ENCODE data around the gene MCRIP1. TPM values are rescaled to one million over a fixed set of nuclear protein-coding genes. Genes with fewer than 3 reads are reported as not detected.

The MCRIP1 gene
- total and polyA plus RNA-seq, 2 of the 13 experiments (the other 11 are each of a cell fraction or from before 2014, with no cell fraction given), result 79.7 to 84.9 TPM

- TF ChIP-seq PAXIP1 (CRISPR knock-in tag; conservative IDR thresholded peaks at IDR 0.05) (no peak), SYNCRIP (IDR thresholded peaks at IDR 0.05; ENCODE audit: insufficient read depth, low read depth, low read length) (no peak), BATF2 (CRISPR knock-in tag; IDR thresholded peaks at IDR 0.05) (no peak), ZBTB14 (CRISPR knock-in tag; IDR thresholded peaks at IDR 0.05) (no peak), ATF4 (CRISPR knock-in tag; IDR thresholded peaks at IDR 0.05) (no peak), FOXC1 (CRISPR knock-in tag; IDR thresholded peaks at IDR 0.05; ENCODE audit: borderline replicate concordance) (peak; percentile 50; the same call in 1 of the 2 replicates), TGIF2 (CRISPR knock-in tag; IDR thresholded peaks at IDR 0.05) (no peak), ZBTB37 (CRISPR knock-in tag; IDR thresholded peaks at IDR 0.05) (peak; percentile 76), TBL1XR1 (IDR thresholded peaks at IDR 0.05; ENCODE audit: borderline replicate concordance, low read length, partially characterized antibody) (no peak), AGO1 (IDR thresholded peaks at IDR 0.05; ENCODE audit: low read depth, low read length, poor library complexity, severe bottlenecking) (peak; percentile 17), PHF5A (CRISPR knock-in tag; IDR thresholded peaks at IDR 0.05; ENCODE audit: low read depth, unreplicated experiment) (no peak), NKX3-1 (CRISPR knock-in tag; IDR thresholded peaks at IDR 0.05) (no peak), ZIK1 (CRISPR knock-in tag; IDR thresholded peaks at IDR 0.05; ENCODE audit: borderline replicate concordance, low read depth) (no peak), ZNF354B (CRISPR knock-in tag; IDR thresholded peaks at IDR 0.05) (no peak), MTF2 (CRISPR knock-in tag; IDR thresholded peaks at IDR 0.05; ENCODE audit: borderline replicate concordance) (no peak), SNAPC2 (CRISPR knock-in tag; IDR thresholded peaks at IDR 0.05) (no peak), RXRB (CRISPR knock-in tag; IDR thresholded peaks at IDR 0.05; ENCODE audit: borderline replicate concordance) (no peak), POLR2AphosphoS2 (IDR thresholded peaks at IDR 0.05; ENCODE audit: low read depth, low read length) (0 out of 2 replicates have a peak, but pooled peaks have one; percentile 33), HNRNPLL (IDR thresholded peaks at IDR 0.05; ENCODE audit: low read depth, low read length, poor library complexity, severe bottlenecking) (no peak), ZNF367 (CRISPR knock-in tag; IDR thresholded peaks at IDR 0.05; ENCODE audit: borderline replicate concordance) (no peak)
Measured at GRCh38 chr17:81840826-81841778, 8.0 kb upstream of the MCRIP1 start (continued).
